Choroid plexus epithelial cell (primary cell): ENCODE measurements around the gene PGM2.

Experiments
- DNase-seq: peaks from one replicate; pipeline ENCODE4 v3.0.0-alpha.2; 2010; ENCODE audit warnings: low read depth
- H3K4me3 ChIP-seq: 2 replicates; pipeline ENCODE4 v1.5.1; 2011; ENCODE audit warnings: low read depth, mild to moderate bottlenecking, control low read depth, low read length, moderate library complexity
- CTCF ChIP-seq: conservative IDR thresholded peaks from 2 replicates; pipeline ENCODE4 v1.5.1; 2011; ENCODE audit warnings: low read depth, mild to moderate bottlenecking, control low read depth, inconsistent platforms, low read length, moderate library complexity

The PGM2 gene

GRCh38 chr4:37889849-37890800 lies 63.6 kb downstream of the PGM2 start:
- H3K4me3 ChIP-seq, result peak overlapping the region; percentile 70
- TF ChIP-seq CTCF, result no peak
- no peak for DNase-seq

GRCh38 chr4:37890801-37891259 lies 64.3 kb downstream of the PGM2 start, which contains the start of gene TBC1D1:
Gene TBC1D1, plus strand, starts transcription at chr4:37891084. Its CDS starts 11,012 bp downstream, at chr4:37902096.
- DNase-seq, result no peak
- peak within 1 kb of the TSS; percentile 70 for H3K4me3 ChIP-seq

GRCh38 chr4:37891260-37892159 lies 65.0 kb downstream of the PGM2 start:
- H3K4me3 ChIP-seq, result peak overlapping the region; percentile 70
- no peak for TF ChIP-seq CTCF
- peak; percentile 26 for DNase-seq

More at GRCh38 chr4:37890801-37891259, 64.3 kb downstream of the PGM2 start, which contains the start of gene TBC1D1:
- no peak for TF ChIP-seq CTCF

GRCh38 chr4:37892641-37893040 lies 66.2 kb downstream of the PGM2 start:
- H3K4me3 ChIP-seq, result no peak overlapping the region
- no peak for TF ChIP-seq CTCF
- no peak for DNase-seq

GRCh38 chr4:37893164-37893563 lies 66.7 kb downstream of the PGM2 start:
- no peak overlapping the region for H3K4me3 ChIP-seq
- DNase-seq, result no peak
- TF ChIP-seq CTCF, result no peak

GRCh38 chr4:37895271-37895670 lies 68.8 kb downstream of the PGM2 start:
- DNase-seq, result no peak
- no peak for TF ChIP-seq CTCF
- no peak overlapping the region for H3K4me3 ChIP-seq
